ENCODE measurements around the gene CNBP. TPM values are rescaled to one million over a fixed set of nuclear protein-coding genes. Genes with fewer than 3 reads are reported as not detected.
"Not testable (repeated sequence)": the region's sequence is repeated elsewhere in the genome, so short reads cannot be mapped to it uniquely, and the experiment has no call there.

Gene CNBP
- 100 to 1,000 TPM; 253 to 276 TPM for total RNA-seq
- 329 to 453 reads per million in 2 donors for total RNA-seq

DNA sequence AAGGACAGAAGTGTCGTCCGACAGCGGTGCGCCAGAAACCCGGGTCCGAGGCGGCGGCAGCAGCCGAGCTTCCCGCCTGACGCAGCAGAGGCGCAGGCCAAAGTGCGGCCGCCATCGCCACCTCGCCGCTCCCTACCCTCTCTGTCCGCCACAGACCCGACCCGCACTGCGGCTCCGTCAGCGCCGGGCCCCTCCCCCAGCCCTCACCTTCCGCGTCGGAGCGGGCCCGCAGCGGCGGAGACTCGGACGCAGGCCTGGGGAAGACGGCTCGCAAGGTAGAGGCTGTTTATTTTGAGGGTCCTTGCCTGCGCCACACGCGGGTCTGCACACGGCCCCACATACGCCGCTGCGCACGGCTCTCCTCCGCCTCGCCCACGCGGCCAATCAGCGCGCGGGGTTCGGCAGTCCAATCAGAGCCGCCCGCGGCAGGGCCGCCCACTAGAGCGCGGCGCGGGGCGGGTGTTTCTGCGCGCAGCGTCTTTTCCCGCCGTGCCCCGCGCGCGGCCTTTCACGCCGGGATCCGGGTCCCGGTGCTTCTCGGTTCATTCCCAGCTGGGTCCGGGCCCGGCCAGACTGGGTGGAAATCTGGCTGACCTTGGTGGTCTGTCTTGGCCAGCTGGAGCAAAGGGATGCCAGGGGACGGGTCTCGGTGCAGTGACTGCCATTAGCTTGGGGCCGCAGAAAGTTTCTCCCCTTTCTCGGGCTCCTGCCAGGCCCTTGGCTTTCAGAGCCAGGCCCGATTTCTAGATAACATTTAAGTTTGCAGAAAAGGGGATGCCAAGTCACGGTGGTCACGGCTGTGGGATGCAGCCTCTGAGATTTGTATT is at the start of gene CNBP:
Gene CNBP (minus strand): TSS at position 328 of the 827 bp plus-strand sequence. CDS start 12,139 bp downstream, outside the sequence.
- DNase-seq (peak; percentile 88 to 91 (median 90)), ATAC-seq (peak; percentile 98)
- H3K36me3 Mint-ChIP-seq (ENCODE audit: low read depth): peaks cover 5% of the 10 kb centered on the region
- no peaks in the 10 kb centered on the region for H3K9me3 ChIP-seq (ENCODE audit: control insufficient read depth, low read length, poor library complexity, severe bottlenecking)
- H3K27ac Mint-ChIP-seq: peak within 1 kb of the TSS; percentile 97
- H3K27me3 Mint-ChIP-seq: no peaks in the 10 kb centered on the region
- H3K4me3 Mint-ChIP-seq: peak within 1 kb of the TSS; percentile 96
- peaks cover 26% of the 10 kb centered on the region for H3K4me1 Mint-ChIP-seq

GRCh38 chr3:129231331-129232119 is 47.8 kb upstream of the CNBP start:
- H3K36me3 Mint-ChIP-seq (ENCODE audit: low read depth): no peaks in the 10 kb centered on the region
- H3K4me3 Mint-ChIP-seq: no peak overlapping the region
- ATAC-seq (no peak), DNase-seq (no peak)
- peaks cover 23% of the 10 kb centered on the region for H3K4me1 Mint-ChIP-seq
- H3K27ac Mint-ChIP-seq: peak overlapping the region; percentile 78
- no peaks in the 10 kb centered on the region for H3K27me3 Mint-ChIP-seq
- H3K9me3 ChIP-seq (ENCODE audit: control insufficient read depth, low read length, poor library complexity, severe bottlenecking): no peaks in the 10 kb centered on the region

GRCh38 chr3:129230311-129231019 is 46.8 kb upstream of the CNBP start:
- H3K9me3 ChIP-seq (ENCODE audit: control insufficient read depth, low read length, poor library complexity, severe bottlenecking): no peaks in the 10 kb centered on the region
- no peak for DNase-seq
- no peak overlapping the region for H3K4me3 Mint-ChIP-seq
- no peaks in the 10 kb centered on the region for H3K27me3 Mint-ChIP-seq
- H3K27ac Mint-ChIP-seq: no peak overlapping the region
- peak; percentile 35 for ATAC-seq
- no peaks in the 10 kb centered on the region for H3K36me3 Mint-ChIP-seq (ENCODE audit: low read depth)
- H3K4me1 Mint-ChIP-seq: peaks cover 26% of the 10 kb centered on the region

GRCh38 chr3:129228891-129229585 is 45.3 kb upstream of the CNBP start:
- no peaks in the 10 kb centered on the region for H3K9me3 ChIP-seq (ENCODE audit: control insufficient read depth, low read length, poor library complexity, severe bottlenecking)
- no peaks in the 10 kb centered on the region for H3K27me3 Mint-ChIP-seq
- peak overlapping the region; percentile 36 for H3K4me3 Mint-ChIP-seq
- DNase-seq (no peak), ATAC-seq (no peak)
- H3K36me3 Mint-ChIP-seq (ENCODE audit: low read depth): no peaks in the 10 kb centered on the region
- H3K27ac Mint-ChIP-seq: no peak overlapping the region
- H3K4me1 Mint-ChIP-seq: peaks cover 30% of the 10 kb centered on the region

GRCh38 chr3:129226374-129226773 is 42.7 kb upstream of the CNBP start:
- ATAC-seq: no peak
- Mint-ChIP-seq H3K4me3 (no peak overlapping the region), H3K4me1 (peaks cover 23% of the 10 kb centered on the region), H3K27ac (peak overlapping the region; percentile 32), H3K27me3 (no peaks in the 10 kb centered on the region), H3K36me3 (ENCODE audit: low read depth) (no peaks in the 10 kb centered on the region)
- H3K9me3 ChIP-seq (ENCODE audit: control insufficient read depth, low read length, poor library complexity, severe bottlenecking): no peaks in the 10 kb centered on the region
- no peak for DNase-seq

DNA sequence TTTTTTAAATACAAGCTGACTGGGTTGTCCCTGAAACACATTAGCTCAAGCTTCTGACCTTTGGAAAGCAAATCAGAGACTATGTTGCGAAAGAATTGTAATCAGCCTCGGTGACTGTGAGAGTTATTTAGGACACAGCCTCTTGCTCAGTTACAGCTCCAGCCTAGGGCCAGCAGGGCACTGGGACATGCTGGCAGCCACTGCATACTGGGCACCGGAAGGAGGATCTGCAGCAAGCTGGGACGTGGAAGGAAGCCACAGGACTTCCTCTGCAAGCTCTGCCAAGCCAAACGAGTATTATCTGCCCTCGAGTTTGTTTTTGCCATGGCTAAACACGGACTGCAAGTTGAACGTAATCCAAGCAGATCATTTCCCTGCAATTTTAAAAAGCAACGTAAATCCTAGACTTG is 41.3 kb upstream of the CNBP start:
- Mint-ChIP-seq H3K36me3 (ENCODE audit: low read depth) (no peaks in the 10 kb centered on the region), H3K4me3 (peak overlapping the region; percentile 36), H3K27me3 (no peaks in the 10 kb centered on the region), H3K4me1 (peaks cover 21% of the 10 kb centered on the region), H3K27ac (peak overlapping the region; percentile 66)
- no peak for DNase-seq
- no peak for ATAC-seq
- H3K9me3 ChIP-seq (ENCODE audit: control insufficient read depth, low read length, poor library complexity, severe bottlenecking): no peaks in the 10 kb centered on the region

GRCh38 chr3:129224387-129224786 is 40.7 kb upstream of the CNBP start:
- H3K36me3 Mint-ChIP-seq (ENCODE audit: low read depth); H3K27ac Mint-ChIP-seq; H3K27me3 Mint-ChIP-seq; H3K4me3 Mint-ChIP-seq; ATAC-seq; H3K9me3 ChIP-seq (ENCODE audit: control insufficient read depth, low read length, poor library complexity, severe bottlenecking); DNase-seq: not testable (repeated sequence)
- H3K4me1 Mint-ChIP-seq: peaks cover 21% of the 10 kb centered on the region

- Mint-ChIP-seq H3K27ac (no peak overlapping the region), H3K36me3 (ENCODE audit: low read depth) (no peaks in the 10 kb centered on the region), H3K4me3 (no peak overlapping the region), H3K27me3 (no peaks in the 10 kb centered on the region), H3K4me1 (no peaks in the 10 kb centered on the region)
- DNase-seq: no peak
- no peaks in the 10 kb centered on the region for H3K9me3 ChIP-seq (ENCODE audit: control insufficient read depth, low read length, poor library complexity, severe bottlenecking)
- no peak for ATAC-seq
Observed at GRCh38 chr3:129218742-129219141, 35.0 kb upstream of the CNBP start.

- no peak overlapping the region for H3K4me3 Mint-ChIP-seq
- H3K27me3 Mint-ChIP-seq: peaks cover 6% of the 10 kb centered on the region
- peaks cover 3% of the 10 kb centered on the region for H3K4me1 Mint-ChIP-seq
- DNase-seq (no peak), ATAC-seq (no peak)
- H3K27ac Mint-ChIP-seq: no peak overlapping the region
- no peaks in the 10 kb centered on the region for H3K36me3 Mint-ChIP-seq (ENCODE audit: low read depth)
- no peaks in the 10 kb centered on the region for H3K9me3 ChIP-seq (ENCODE audit: control insufficient read depth, low read length, poor library complexity, severe bottlenecking)
Observed at GRCh38 chr3:129213238-129213637, 29.5 kb upstream of the CNBP start.

DNA sequence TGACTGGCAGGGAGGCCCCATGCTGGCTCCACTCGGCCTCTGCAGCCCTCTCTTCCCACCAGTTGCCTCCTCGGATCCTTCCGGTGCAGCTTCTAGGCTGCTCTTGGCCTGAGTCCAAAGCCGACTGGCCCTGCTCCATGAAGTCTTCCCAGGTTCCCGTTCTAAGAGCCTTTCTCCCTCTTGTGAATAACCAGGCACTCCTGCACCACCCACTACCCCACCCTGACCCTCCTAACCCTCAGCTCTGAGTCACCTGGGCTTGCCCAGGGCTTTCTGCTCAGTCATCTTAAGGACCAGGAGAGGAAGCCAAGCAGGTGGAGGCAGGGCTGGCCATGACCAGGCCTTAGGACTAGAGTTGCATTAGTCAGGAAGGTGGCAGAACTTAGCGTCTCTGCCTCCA is 28.1 kb upstream of the CNBP start:
- H3K27ac Mint-ChIP-seq: no peak overlapping the region
- peaks cover 3% of the 10 kb centered on the region for H3K4me1 Mint-ChIP-seq
- ATAC-seq: no peak
- no peaks in the 10 kb centered on the region for H3K36me3 Mint-ChIP-seq (ENCODE audit: low read depth)
- H3K9me3 ChIP-seq (ENCODE audit: control insufficient read depth, low read length, poor library complexity, severe bottlenecking): no peaks in the 10 kb centered on the region
- peaks cover 6% of the 10 kb centered on the region for H3K27me3 Mint-ChIP-seq
- no peak overlapping the region for H3K4me3 Mint-ChIP-seq
- DNase-seq: no peak

DNA sequence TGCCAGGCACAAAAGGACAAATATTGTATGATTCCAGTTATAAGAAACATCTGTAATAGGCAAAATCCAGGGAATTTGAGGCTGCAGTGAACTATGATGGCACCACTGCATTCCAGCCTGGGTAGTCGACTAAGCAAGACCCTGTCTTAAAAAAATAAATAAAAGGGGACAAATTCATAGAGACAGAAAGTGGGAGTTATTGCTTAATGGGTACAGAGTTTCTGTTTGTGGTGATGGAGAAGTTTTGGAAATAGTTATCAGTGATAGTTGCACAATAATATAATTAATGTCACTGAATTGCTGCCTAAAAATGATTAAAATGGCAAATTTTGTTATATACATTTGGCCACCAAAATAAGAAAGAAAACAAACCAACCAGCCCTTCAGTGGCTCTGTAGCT is 27.6 kb upstream of the CNBP start:
- Mint-ChIP-seq H3K36me3 (ENCODE audit: low read depth) (no peaks in the 10 kb centered on the region), H3K27me3 (peaks cover 6% of the 10 kb centered on the region), H3K4me1 (peaks cover 3% of the 10 kb centered on the region), H3K27ac (no peak overlapping the region), H3K4me3 (no peak overlapping the region)
- no peaks in the 10 kb centered on the region for H3K9me3 ChIP-seq (ENCODE audit: control insufficient read depth, low read length, poor library complexity, severe bottlenecking)
- DNase-seq: no peak
- ATAC-seq: no peak

- no peaks in the 10 kb centered on the region for H3K36me3 Mint-ChIP-seq (ENCODE audit: low read depth)
- H3K9me3 ChIP-seq (ENCODE audit: control insufficient read depth, low read length, poor library complexity, severe bottlenecking): no peaks in the 10 kb centered on the region
- no peak overlapping the region for H3K27ac Mint-ChIP-seq
- ATAC-seq: no peak
- H3K27me3 Mint-ChIP-seq: peaks cover 6% of the 10 kb centered on the region
- H3K4me1 Mint-ChIP-seq: peaks cover 3% of the 10 kb centered on the region
- no peak overlapping the region for H3K4me3 Mint-ChIP-seq
- DNase-seq: no peak
Observed at GRCh38 chr3:129207479-129207878, 23.8 kb upstream of the CNBP start.

All from T-helper 17 cell (primary cell).